ENCODE data around the gene CDK17. TPM values are rescaled to one million over a fixed set of nuclear protein-coding genes. Genes with fewer than 3 reads are reported as not detected.

Gene CDK17
- total and polyA plus RNA-seq, 9 of the 15 experiments (the other 6 are each of a cell fraction or from before 2014, with no cell fraction given): 4.8 to 39.3 (median 21.6) TPM

DNA sequence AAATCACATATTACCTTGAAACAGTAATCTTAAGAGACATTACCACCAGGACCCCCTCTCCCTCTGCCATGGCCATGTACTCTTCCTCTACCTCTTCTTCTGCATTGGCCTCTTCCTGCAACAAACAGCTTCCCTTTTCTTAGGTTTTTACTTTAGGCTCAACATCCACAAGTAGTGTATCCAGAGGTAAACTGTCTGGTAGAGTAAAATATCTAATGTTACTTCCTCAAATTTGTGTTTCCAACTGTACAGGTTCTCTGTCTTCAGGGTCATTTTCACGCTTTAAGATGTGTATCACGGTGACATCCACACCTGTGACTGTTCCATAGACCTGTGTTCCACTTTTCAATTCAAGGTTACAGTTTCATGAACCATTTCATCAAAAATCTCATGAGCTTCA lies 13.4 kb downstream of the CDK17 start:
- no peak overlapping the region for H2AFZ ChIP-seq (ENCODE audit: low read depth, low read length)
- H3K9me1 ChIP-seq (ENCODE audit: control insufficient read depth, insufficient read depth, low read length): no peaks in the 10 kb centered on the region
- TF ChIP-seq ZNF354B (CRISPR knock-in tag; IDR thresholded peaks at IDR 0.05) (no peak), SRSF9 (IDR thresholded peaks at IDR 0.05; ENCODE audit: borderline replicate concordance, low read depth, low read length) (no peak), SOX6 (IDR thresholded peaks at IDR 0.05) (no peak), CREM (IDR thresholded peaks at IDR 0.05; ENCODE audit: low read depth) (no peak), SP1 (CRISPR knock-in tag; IDR thresholded peaks at IDR 0.05) (no peak), KLF6 (CRISPR knock-in tag; IDR thresholded peaks at IDR 0.05; ENCODE audit: borderline replicate concordance) (no peak)
- intact Hi-C loops (cut with micrococcal nuclease) (no loop called here), in situ Hi-C loops (cut with MboI) (no loop called here)
- CTCF ChIA-PET (ENCODE audit: low intra/inter-chr PET ratio): no interaction called here
- WGBS (ENCODE audit: insufficient coverage, low coverage, missing lambda C conversion rate): 39% methylated on average over 2 of the region's 2 CpGs
- H3K27ac ChIP-seq (ENCODE audit: extremely low read depth, low read depth, low read length): peak overlapping the region; percentile 13; the same call in 1 of the 3 replicates
- H3K9ac ChIP-seq (ENCODE audit: insufficient read depth in 1 of 2, low read depth in 2 of 2, low read length in 2 of 2): no peak overlapping the region
- no peaks in the 10 kb centered on the region for H3K27me3 ChIP-seq (ENCODE audit: control insufficient read depth in 2 of 2, insufficient read depth in 2 of 2, low read length in 2 of 2)
- no peaks in the 10 kb centered on the region; the same call in 1 of the 2 replicates for H4K20me1 ChIP-seq (replicated peaks; ENCODE audit: control insufficient read depth, insufficient read depth, low read length)
- POLR2A ChIA-PET: interaction anchor here (0.9 kb wide), 2 partner anchors 9 to 24 kb away, joined by 3 read pairs; no protein-coding TSS in a partner anchor
- no peaks in the 10 kb centered on the region for H3K9me3 ChIP-seq (replicated peaks; ENCODE audit: control insufficient read depth, insufficient read depth, low read depth, low read length)
- no peaks in the 10 kb centered on the region for H3K36me3 ChIP-seq (ENCODE audit: control insufficient read depth, insufficient read depth, low read length)
- H3K4me2 ChIP-seq (ENCODE audit: insufficient read depth, low read length): no peak overlapping the region
- FAIRE-seq: no peak
- no peak for DNase-seq (ENCODE audit: extremely low read depth in 1 of 4, low spot score in 3 of 4)
- H3K79me2 ChIP-seq (ENCODE audit: control insufficient read depth, insufficient read depth, low read length): peaks cover 93% of the 10 kb centered on the region
- H3K4me1 ChIP-seq (replicated peaks in 1 of 2; ENCODE audit: control insufficient read depth in 2 of 2, insufficient read depth in 2 of 2, low read length in 2 of 2): peaks cover 0 to 2% of the 10 kb centered on the region in 2 experiments; a peak in 1 of 5 replicates
- BruUV-seq (replicated peaks): no TSS peak
- peak; percentile 11 for ATAC-seq
- no peak overlapping the region for H3K4me3 ChIP-seq

DNA sequence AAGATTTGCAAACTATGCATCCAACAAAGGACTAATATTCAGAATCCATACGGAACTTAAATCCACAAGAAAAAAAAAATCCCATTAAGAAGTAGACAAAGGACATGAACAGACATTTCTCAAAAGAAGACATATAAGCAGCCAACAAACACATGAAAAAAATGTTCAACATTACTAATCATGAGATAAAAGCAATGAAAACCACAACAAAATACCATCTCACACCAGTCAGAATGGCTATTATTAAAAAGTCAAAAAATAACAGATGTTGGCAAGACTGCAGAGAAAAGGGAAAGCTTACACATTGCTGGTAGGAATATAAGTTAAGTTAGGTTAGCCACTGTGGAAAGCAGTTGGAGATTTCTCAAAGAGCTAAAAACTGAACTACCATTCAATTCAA lies 16.2 kb downstream of the CDK17 start:
- peaks cover 3 to 10% of the 10 kb centered on the region in 2 experiments; a peak in 3 of 5 replicates for H3K4me1 ChIP-seq (replicated peaks in 1 of 2; ENCODE audit: control insufficient read depth in 2 of 2, insufficient read depth in 2 of 2, low read length in 2 of 2)
- no TSS peak for BruUV-seq (replicated peaks)
- intact Hi-C loops (cut with micrococcal nuclease): no loop called here
- no peak for TF ChIP-seq MTA1 (IDR thresholded peaks at IDR 0.05; ENCODE audit: borderline replicate concordance)
- TF ChIP-seq NRF1 (conservative IDR thresholded peaks at IDR 0.05 in 1 of 2, IDR thresholded peaks at IDR 0.05 in 1 of 2): no peak
- no peak for TF ChIP-seq BRD9 (IDR thresholded peaks at IDR 0.05; ENCODE audit: low read depth, partially characterized antibody)
- TF ChIP-seq HNRNPL (IDR thresholded peaks at IDR 0.05; ENCODE audit: low read depth, low read length): no peak
- TF ChIP-seq, protein P1, sequence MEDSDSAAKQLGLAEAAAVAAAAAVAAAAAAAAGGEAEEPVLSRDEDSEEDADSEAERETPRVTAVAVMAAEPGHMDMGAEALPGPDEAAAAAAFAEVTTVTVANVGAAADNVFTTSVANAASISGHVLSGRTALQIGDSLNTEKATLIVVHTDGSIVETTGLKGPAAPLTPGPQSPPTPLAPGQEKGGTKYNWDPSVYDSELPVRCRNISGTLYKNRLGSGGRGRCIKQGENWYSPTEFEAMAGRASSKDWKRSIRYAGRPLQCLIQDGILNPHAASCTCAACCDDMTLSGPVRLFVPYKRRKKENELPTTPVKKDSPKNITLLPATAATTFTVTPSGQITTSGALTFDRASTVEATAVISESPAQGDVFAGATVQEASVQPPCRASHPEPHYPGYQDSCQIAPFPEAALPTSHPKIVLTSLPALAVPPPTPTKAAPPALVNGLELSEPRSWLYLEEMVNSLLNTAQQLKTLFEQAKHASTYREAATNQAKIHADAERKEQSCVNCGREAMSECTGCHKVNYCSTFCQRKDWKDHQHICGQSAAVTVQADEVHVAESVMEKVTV (CRISPR knock-in tag; IDR thresholded peaks at IDR 0.05): no peak
- TF ChIP-seq YY1 (IDR thresholded peaks at IDR 0.05; ENCODE audit: borderline replicate concordance in 1 of 3, control insufficient read depth in 1 of 3, extremely low read depth in 1 of 3, insufficient read depth in 3 of 3, insufficient read length in 1 of 3, insufficient replicate concordance in 2 of 3, low read depth in 1 of 3, low read length in 2 of 3): no peak
- no peak for TF ChIP-seq KAT8 (IDR thresholded peaks at IDR 0.05; ENCODE audit: low read depth)
- no peak for TF ChIP-seq ZKSCAN3 (CRISPR knock-in tag; IDR thresholded peaks at IDR 0.05)
- TF ChIP-seq KLF10 (CRISPR knock-in tag; IDR thresholded peaks at IDR 0.05): no peak

More for the DNA sequence above, 16.2 kb downstream of the CDK17 start:
- H3K9ac ChIP-seq (ENCODE audit: insufficient read depth in 1 of 2, low read depth in 2 of 2, low read length in 2 of 2): no peak overlapping the region
- H3K9me3 ChIP-seq (replicated peaks; ENCODE audit: control insufficient read depth, insufficient read depth, low read depth, low read length): no peaks in the 10 kb centered on the region
- H2AFZ ChIP-seq (ENCODE audit: low read depth, low read length): no peak overlapping the region
- H3K9me1 ChIP-seq (ENCODE audit: control insufficient read depth, insufficient read depth, low read length): no peaks in the 10 kb centered on the region
- CTCF ChIA-PET (ENCODE audit: low intra/inter-chr PET ratio): no interaction called here
- 44% methylated on average over 1 of the region's 1 CpG for WGBS (ENCODE audit: insufficient coverage, low coverage, missing lambda C conversion rate)
- H3K27ac ChIP-seq (ENCODE audit: extremely low read depth, low read depth, low read length): no peak overlapping the region
- POLR2A ChIA-PET: interaction anchor here (0.8 to 1.3 kb wide), 4 partner anchors 9 to 19 kb away, joined by 3 to 8 read pairs (median 4); partner anchors contain the start of gene CDK17
- in situ Hi-C loops (cut with MboI): no loop called here
- H3K4me2 ChIP-seq (ENCODE audit: insufficient read depth, low read length): no peak overlapping the region
- ATAC-seq: no peak
- H4K20me1 ChIP-seq (replicated peaks; ENCODE audit: control insufficient read depth, insufficient read depth, low read length): no peaks in the 10 kb centered on the region; the same call in 1 of the 2 replicates
- no peaks in the 10 kb centered on the region for H3K27me3 ChIP-seq (ENCODE audit: control insufficient read depth in 2 of 2, insufficient read depth in 2 of 2, low read length in 2 of 2)
- H3K79me2 ChIP-seq (ENCODE audit: control insufficient read depth, insufficient read depth, low read length): peaks cover 95% of the 10 kb centered on the region
- FAIRE-seq: no peak
- H3K4me3 ChIP-seq: no peak overlapping the region
- DNase-seq (ENCODE audit: extremely low read depth in 1 of 4, low spot score in 3 of 4): no peak
- H3K36me3 ChIP-seq (ENCODE audit: control insufficient read depth, insufficient read depth, low read length): no peaks in the 10 kb centered on the region

All from K562 (cell line).